GM12878 (cell line): ENCODE measurements around the gene LYZL2. TPM values are rescaled to one million over a fixed set of nuclear protein-coding genes. Genes with fewer than 3 reads are reported as not detected.

Experiments
- ATAC-seq: fragments of 200-7000 bp; cut with Tn5 transposase; 3 replicates; pipeline ENCODE4 v1.9.1; 2020; ENCODE audit warnings: mild to moderate bottlenecking, moderate library complexity
- BruUV-seq: library from RNA; stranded (reverse); fragments of 400-500 nt; replicated peaks from 2 replicates; lab custom pipeline; 2021; lab: Mats Ljungman, UMichigan
- CTCF ChIA-PET: fragments of 300-600 bp; sonication (Branson Sonifier 250); formaldehyde crosslinking; extraction: SDS; loops from one replicate; lab custom pipeline; 2021; ENCODE audit warnings: inconsistent platforms; lab: Yijun Ruan, JAX
- POLR2A ChIA-PET: fragments of 350-600 bp; formaldehyde crosslinking; extraction: SDS; loops from one replicate; lab custom pipeline; 2021; ENCODE audit warnings: inconsistent platforms; lab: Charles Lee
- RAD21 ChIA-PET: fragments of 300-600 bp; sonication (Branson Sonifier 250); formaldehyde crosslinking; loops from one replicate; lab custom pipeline; 2023; ENCODE audit warnings: antibody characterized with exemption; ENCODE audit not compliant: unreplicated experiment; lab: Charles Lee
- SMC1A ChIA-PET: fragments of 300-600 bp; sonication (Branson Sonifier 250); formaldehyde crosslinking; loops from one replicate; lab custom pipeline; 2023; ENCODE audit not compliant: unreplicated experiment, uncharacterized antibody; lab: Charles Lee
- DNase-seq: peaks from one replicate; pipeline ENCODE4 v3.0.0-alpha.2; 2011; ENCODE audit warnings: low read depth, low spot score
- FAIRE-seq: peaks from 3 replicates; lab custom pipeline; 2011; peaks lifted over from hg19 to GRCh38; lab: Jason Lieb, UNC
- H2AFZ ChIP-seq: 2 replicates; pipeline ENCODE4 v1.6.0; 2011; ENCODE audit warnings: low read depth, low read length, control low read depth; ENCODE audit not compliant: control insufficient read depth
- H3K27ac ChIP-seq: 2 replicates; pipeline ENCODE4 v1.5.1; 2011; ENCODE audit warnings: control low read depth; ENCODE audit not compliant: control insufficient read depth, insufficient read depth
- H3K27me3 ChIP-seq, 2 experiments: replicated peaks in 1 of 2; 2 replicates each; pipeline versions ENCODE4 v1.6.0 to v1.6.1; 2011; ENCODE audit warnings: low read length in 1 of 2; ENCODE audit not compliant: control insufficient read depth in 2 of 2, insufficient read depth in 2 of 2
- H3K36me3 ChIP-seq, 2 experiments: 2 replicates each; pipeline ENCODE4 v1.5.1; 2011; ENCODE audit warnings: low read length in 1 of 2; ENCODE audit not compliant: control insufficient read depth in 2 of 2, insufficient read depth in 2 of 2
- H3K4me1 ChIP-seq: 2 replicates; pipeline ENCODE4 v1.6.1; 2011; ENCODE audit warnings: mild to moderate bottlenecking, low read length, moderate library complexity, mixed read lengths; ENCODE audit not compliant: control insufficient read depth, insufficient read depth
- H3K4me2 ChIP-seq: 2 replicates; pipeline ENCODE4 v1.6.0; 2011; ENCODE audit warnings: control low read depth; ENCODE audit not compliant: control insufficient read depth, insufficient read depth
- H3K4me3 ChIP-seq: fragments of 200-600 bp; sonication (generic); 2 replicates; pipeline ENCODE4 v1.5.1; 2016
- H3K79me2 ChIP-seq: 2 replicates; pipeline ENCODE4 v1.6.0; 2011; ENCODE audit warnings: low read length; ENCODE audit not compliant: control insufficient read depth, insufficient read depth
- H3K9ac ChIP-seq: 2 replicates; pipeline ENCODE4 v1.8.0; 2011; ENCODE audit warnings: low read length, control low read depth, mixed read lengths; ENCODE audit not compliant: control insufficient read depth, insufficient read depth
- H3K9me3 ChIP-seq: replicated peaks from 3 replicates; pipeline ENCODE4 v1.5.1; 2011; ENCODE audit warnings: mild to moderate bottlenecking, low read length; ENCODE audit not compliant: control insufficient read depth, insufficient read depth
- H4K20me1 ChIP-seq: 2 replicates; pipeline ENCODE4 v1.6.0; 2011; ENCODE audit not compliant: control insufficient read depth, insufficient read depth
- BMI1 ChIP-seq: fragments of 450-650 bp; IDR thresholded peaks from 2 replicates; pipeline ENCODE4 v1.6.1; 2016; ENCODE audit warnings: mild to moderate bottlenecking, moderate library complexity, borderline replicate concordance
- NFYB ChIP-seq: IDR thresholded peaks from 2 replicates; pipeline ENCODE4 v1.6.1; 2011; ENCODE audit warnings: low read depth, mild to moderate bottlenecking, low read length, improper control_type of control experiment, moderate library complexity; ENCODE audit not compliant: insufficient read depth
- RAD21 ChIP-seq: IDR thresholded peaks from 2 replicates; pipeline ENCODE4 v1.6.1; 2011; ENCODE audit warnings: mild to moderate bottlenecking, low read depth, low read length, moderate library complexity; ENCODE audit not compliant: insufficient read depth
- WGBS: methylation state at CpG from one replicate; pipeline ENCODE4 v1.1.6; 2016; ENCODE audit warnings: low lambda C conversion rate; ENCODE audit not compliant: insufficient replicate concordance, insufficient coverage; ENCODE audit errors: missing lambda C conversion rate; 5-methylcytosine and 5-hydroxymethylcytosine counted together
- in situ Hi-C: fragments of 300-500 bp; cut with MboI; formaldehyde crosslinking; loops from 9 replicates; pipeline ENCODE4 v1.14.3; 2018; ENCODE audit warnings: mixed read lengths
- intact Hi-C: fragments of 100-400 bp; cut with micrococcal nuclease; formaldehyde crosslinking; loops from one replicate; pipeline ENCODE4 v1.14.2; 2022; ENCODE audit not compliant: unreplicated experiment
- polyA plus RNA-seq, 11 experiments: library from polyadenylated mRNA; depleted of rRNA in 4 of 11; unstranded in 6 of 11; stranded (reverse) in 5 of 11; fragments of >200 nt; fragmentation: Nextera tagmentation in 4 of 11; fragmentation: Illumina TruSeq in 1 of 11; extraction: Ambion mirVana in 4 of 11; extraction: Trizol in 1 of 11; gene quantifications; 1 replicate in 1 of 11; 2 replicates in 10 of 11; pipeline versions ENCODE4 v1.2.1 to v1.2.3, GENCODE V29; 2011 to 2016; ENCODE audit warnings: inconsistent platforms in 2 of 11, missing spikeins in 2 of 11, low read depth in 1 of 11
- total RNA-seq, 4 experiments: library from RNA; depleted of rRNA in 3 of 4; stranded (reverse); fragments of >200 nt in 3 of 4; fragmentation: Illumina TruSeq in 1 of 4; extraction: Trizol in 1 of 4; gene quantifications; 2 replicates each; pipeline versions ENCODE4 v1.2.1 to v1.2.3, GENCODE V29; 2013 to 2021

LYZL2 gene
- total and polyA plus RNA-seq, 10 of the 15 experiments (the other 5 are each of a cell fraction or from before 2014, with no cell fraction given) = not detected

DNA sequence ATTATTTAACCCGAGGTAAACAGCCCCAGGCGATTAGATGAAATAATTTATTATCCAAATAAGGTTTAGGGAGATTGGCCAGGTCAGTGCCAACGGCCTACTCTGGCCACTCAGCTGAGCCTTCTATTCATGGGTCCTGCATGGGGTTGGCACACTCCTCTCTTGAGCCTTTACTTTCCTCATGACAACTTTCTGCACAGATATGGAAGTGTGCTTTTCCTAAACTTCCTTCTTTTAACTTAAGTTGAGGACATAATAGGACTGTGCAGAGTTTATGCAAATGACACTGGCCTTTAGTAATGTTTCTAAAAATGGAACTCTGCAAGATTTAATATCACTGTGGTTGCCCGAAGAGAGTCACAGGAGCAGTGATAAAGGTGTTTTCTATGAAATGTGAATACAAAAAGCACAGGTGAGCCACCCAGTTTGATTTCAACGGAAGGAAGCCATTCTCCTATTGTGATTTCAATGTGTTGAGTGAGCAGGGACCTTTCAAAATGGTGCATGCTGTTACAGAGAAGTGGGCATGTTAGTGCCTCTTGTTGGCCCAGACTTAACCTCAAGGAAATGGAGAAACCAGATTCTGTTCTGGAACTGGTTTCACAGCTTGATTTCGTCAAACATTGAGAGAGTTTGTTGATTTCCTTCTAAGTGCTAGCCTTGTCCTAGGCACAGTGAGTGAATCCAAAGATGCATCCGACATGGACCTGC, 55.7 kb downstream of the LYZL2 start:
- ChIA-PET POLR2A (no interaction called here), SMC1A (no interaction called here), CTCF (interaction anchor here (0.6 to 1.3 kb wide), 3 partner anchors 8 to 30 kb away, joined by 3 to 5 read pairs (median 4); no protein-coding TSS in a partner anchor), RAD21 (interaction anchor here (0.5 kb wide), 1 partner anchor 1220 kb away, joined by 3 read pairs; no protein-coding TSS in a partner anchor)
- BruUV-seq = no TSS peak
- Histone ChIP-seq H3K9ac (no peak overlapping the region), H3K36me3 (no peaks in the 10 kb centered on the region), H3K4me1 (peaks cover 5% of the 10 kb centered on the region; the same call in 1 of the 2 replicates), H3K9me3 (no peaks in the 10 kb centered on the region; the same call in 2 of the 3 replicates), H3K27me3 (no peaks in the 10 kb centered on the region), H3K79me2 (no peaks in the 10 kb centered on the region), H3K27ac (no peak overlapping the region), H3K4me2 (no peak overlapping the region), H3K4me3 (no peak overlapping the region), H4K20me1 (no peaks in the 10 kb centered on the region), H2AFZ (no peak overlapping the region)
- WGBS = 60% methylated on average over 7 of the region's 7 CpGs
- in situ Hi-C loops (no loop called here), intact Hi-C loops (no loop called here)
- DNase-seq (no peak), ATAC-seq (no peak), FAIRE-seq (no peak)
- no peak for TF ChIP-seq RAD21

GRCh38 chr10:30565449-30565848, 64.1 kb downstream of the LYZL2 start:
- intact Hi-C loops = no loop called here
- DNase-seq (no peak), ATAC-seq (no peak), FAIRE-seq (no peak)
- peak; percentile 69 for TF ChIP-seq NFYB
- TF ChIP-seq BMI1 = no peak
- Histone ChIP-seq H3K9ac (no peak overlapping the region), H3K27ac (no peak overlapping the region), H3K4me2 (no peak overlapping the region), H4K20me1 (no peaks in the 10 kb centered on the region), H3K4me1 (no peaks in the 10 kb centered on the region), H3K27me3 (no peaks in the 10 kb centered on the region; a peak in 1 of 4 replicates), H2AFZ (no peak overlapping the region), H3K36me3 (no peaks in the 10 kb centered on the region), H3K79me2 (no peaks in the 10 kb centered on the region), H3K4me3 (no peak overlapping the region), H3K9me3 (no peaks in the 10 kb centered on the region; the same call in 2 of the 3 replicates)
- in situ Hi-C loops = no loop called here
- ChIA-PET RAD21 (no interaction called here), SMC1A (interaction anchor here (1.8 kb wide), 1 partner anchor 9 kb away, joined by 5 read pairs; no protein-coding TSS in a partner anchor), CTCF (interaction anchor here (1.4 kb wide), 1 partner anchor 16 kb away, joined by 7 read pairs; no protein-coding TSS in a partner anchor), POLR2A (no interaction called here)
- BruUV-seq = no TSS peak
- WGBS = 17% methylated on average over 2 of the region's 2 CpGs
